GM21390 (cell line): ENCODE results near the gene KDM7A.
A peak's percentile ranks its signal among the peaks of the same experiment; 100 is the strongest.

Experiments used
- ATAC-seq: cut with Tn5 transposase; IDR thresholded peaks from one replicate; pipeline ENCODE4 v1.9.1; 2021; ENCODE audit not compliant: unreplicated experiment

Gene KDM7A

GRCh38 chr7:140058517-140058916 lies 118.3 kb downstream of the KDM7A start:
- no peak for ATAC-seq

DNA sequence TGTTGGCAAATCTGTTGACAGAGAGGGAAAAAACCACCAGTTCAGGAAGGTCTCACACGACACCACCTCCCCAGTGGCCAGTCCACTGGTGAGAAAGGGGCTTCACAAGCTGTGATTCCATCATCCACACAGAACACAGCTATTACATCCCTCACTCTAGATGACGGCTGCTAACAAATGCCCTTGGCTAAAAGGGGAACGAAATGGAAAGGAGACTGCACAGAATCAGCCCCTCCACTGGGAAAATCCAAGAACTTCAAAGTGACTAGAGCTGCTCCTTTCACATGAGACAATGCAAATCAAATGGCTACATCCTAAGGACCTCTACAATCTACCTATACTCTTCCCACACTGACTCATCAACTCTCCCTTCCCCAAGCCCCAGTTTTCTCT lies 119.6 kb downstream of the KDM7A start:
- ATAC-seq = no peak

DNA sequence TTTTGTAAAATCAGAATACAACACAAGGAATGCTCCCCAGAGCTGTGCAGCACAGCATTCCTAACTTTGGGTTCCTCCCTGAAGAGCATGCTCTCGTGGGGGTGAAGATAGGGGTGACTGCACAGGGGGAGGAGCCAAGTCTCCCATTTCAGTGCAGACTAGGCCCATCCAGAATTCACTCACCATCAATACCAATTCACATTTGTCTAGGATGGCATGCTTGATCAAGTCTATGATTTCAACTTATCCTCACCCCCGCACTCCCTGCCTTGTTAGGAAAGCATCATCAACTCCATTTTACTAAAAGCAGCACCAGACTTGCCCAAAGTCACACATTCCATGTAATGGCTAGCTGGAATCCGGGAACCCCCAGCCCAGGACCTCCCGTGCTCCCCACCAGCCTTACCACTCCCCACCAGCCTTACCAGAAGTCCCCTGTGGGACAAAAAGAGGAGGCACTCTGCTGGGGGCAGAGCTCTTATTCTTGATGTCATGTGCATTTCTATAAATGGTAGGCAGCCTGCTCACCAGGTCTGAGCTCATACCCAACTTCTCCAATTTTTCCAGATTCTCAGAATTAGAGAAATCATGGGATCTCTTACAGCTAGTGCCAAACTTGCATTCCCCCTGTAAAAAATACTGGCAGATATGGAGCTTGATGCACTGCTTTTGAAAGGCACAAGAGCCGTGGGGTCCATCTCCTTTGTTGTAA lies 120.2 kb downstream of the KDM7A start:
- ATAC-seq = no peak

DNA sequence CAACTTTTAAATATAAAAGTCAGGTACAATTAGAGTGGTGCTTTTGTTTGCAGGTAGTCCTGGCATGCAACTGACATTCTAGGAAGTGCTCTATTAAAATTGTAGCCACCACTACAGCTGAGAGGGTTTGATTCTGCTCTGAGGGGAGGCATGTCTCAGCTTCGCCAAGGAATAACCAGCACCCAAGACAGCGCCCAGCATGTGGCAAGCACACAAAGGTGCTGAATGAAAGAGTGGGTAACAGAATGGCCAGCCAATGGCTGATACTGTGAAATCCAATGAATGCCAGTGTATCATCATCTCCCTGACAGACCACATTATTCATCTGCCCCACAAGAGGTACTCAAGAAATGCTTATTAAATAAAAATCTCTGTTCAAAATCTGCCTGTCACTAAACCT lies 121.0 kb downstream of the KDM7A start:
- no peak for ATAC-seq

- ATAC-seq = no peak
Measured at GRCh38 chr7:140054751-140055150, 122.0 kb downstream of the KDM7A start.

DNA sequence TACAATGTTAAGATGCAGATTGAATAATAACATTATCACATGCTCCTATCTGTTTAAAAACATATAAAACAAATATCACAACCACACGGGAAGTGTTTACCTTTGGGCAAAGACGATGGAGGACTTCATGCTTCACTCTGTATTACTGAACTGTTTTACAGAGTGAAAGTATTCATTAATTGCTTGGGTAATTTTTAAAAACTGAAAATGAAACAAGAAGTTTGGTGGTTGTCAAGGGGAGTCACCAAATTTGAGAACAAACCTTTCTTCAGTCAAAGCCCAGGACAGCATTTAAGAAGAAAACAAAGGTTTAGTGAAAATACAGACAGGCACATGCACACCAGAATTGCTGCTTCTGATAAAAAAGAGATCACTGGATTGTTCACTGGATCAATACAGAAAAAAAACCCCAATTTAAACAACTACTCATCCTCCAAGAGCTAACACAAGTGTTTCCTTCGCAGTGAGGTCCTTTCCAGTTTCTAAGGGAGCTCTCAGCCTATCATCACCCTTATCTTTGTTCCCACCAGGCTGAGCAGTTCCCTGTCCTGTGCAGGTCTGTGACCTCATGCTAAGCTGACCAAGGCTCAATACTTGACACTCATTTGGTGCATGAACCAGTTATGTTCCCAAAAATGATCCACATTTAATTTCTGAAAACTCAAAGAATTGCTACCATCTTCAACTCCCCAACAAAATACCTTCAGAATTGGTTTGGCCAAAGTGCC lies 122.8 kb downstream of the KDM7A start:
- peak; percentile 92 for ATAC-seq

- no peak for ATAC-seq
Measured at GRCh38 chr7:140051820-140052219, 125.0 kb downstream of the KDM7A start.

DNA sequence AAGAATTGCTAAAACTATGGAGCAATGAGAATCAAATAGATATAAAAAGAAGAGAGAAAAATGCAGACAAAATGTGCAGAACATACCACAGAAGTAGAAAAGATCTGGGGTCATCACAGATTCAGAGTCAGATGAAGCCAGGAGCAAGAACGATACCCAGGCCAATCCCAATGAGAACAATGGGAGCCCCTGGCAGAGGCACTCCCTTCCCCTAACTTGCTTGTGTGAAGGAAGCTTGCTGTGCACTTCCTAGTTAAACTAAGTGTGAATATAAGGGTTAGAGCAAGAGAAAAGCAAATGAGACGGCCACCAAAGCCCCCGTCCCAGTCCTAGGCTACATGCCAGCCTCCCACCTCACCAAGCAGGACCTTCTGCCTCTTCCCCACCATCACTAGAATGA lies 126.7 kb downstream of the KDM7A start:
- no peak for ATAC-seq

DNA sequence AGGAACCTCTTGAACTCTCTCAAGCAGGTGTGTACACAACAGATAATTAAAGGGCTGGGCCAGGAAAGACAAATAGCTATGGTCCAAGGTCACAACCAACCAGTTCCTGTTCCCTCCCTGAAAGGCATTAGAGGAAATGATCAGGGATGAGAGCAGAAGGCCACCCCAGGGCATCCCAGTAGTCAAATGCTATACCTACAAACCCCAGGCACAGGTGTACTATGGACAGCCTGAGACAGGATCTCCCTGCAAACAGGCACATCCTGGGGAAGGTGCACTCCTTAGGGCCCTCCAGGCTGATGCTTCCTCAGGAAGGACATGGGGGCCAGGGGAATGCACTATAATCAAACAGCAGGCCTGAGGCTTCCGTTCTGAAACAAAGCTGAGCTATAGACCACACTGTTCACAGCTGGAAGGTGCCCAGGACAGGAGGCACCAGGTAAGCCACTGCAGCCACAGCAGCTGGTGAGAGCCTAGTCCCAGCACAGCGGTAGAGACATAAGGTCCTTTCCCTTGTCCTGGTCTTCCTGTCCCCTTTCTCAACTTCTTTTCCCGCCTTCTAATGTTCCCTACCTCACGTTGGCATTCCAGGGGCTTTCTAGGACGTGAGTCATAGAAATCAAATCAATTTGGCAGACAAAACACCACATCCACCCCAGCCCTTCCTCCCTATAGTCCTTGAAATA lies 127.3 kb downstream of the KDM7A start:
- ATAC-seq = no peak

DNA sequence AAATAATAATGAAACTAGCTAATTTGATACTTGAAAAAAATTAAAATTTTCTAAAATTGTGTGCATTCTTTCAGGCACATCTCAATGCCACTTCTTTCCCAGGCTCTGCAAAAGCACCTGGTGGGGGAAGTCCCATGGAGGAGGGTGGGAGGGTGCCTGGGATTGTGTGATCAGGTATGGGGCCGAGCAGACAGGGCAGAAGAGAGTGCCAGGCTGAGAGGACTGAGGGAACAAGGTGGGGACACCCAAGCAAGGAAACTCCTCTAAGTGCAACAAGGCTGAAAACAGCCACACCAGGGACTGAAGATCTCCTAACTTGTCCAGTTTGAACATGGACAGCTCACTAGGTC lies 127.8 kb downstream of the KDM7A start:
- ATAC-seq = no peak

- ATAC-seq = no peak
Measured at GRCh38 chr7:140048138-140048537, 128.6 kb downstream of the KDM7A start.

GRCh38 chr7:140047197-140047596 lies 129.6 kb downstream of the KDM7A start:
- no peak for ATAC-seq

DNA sequence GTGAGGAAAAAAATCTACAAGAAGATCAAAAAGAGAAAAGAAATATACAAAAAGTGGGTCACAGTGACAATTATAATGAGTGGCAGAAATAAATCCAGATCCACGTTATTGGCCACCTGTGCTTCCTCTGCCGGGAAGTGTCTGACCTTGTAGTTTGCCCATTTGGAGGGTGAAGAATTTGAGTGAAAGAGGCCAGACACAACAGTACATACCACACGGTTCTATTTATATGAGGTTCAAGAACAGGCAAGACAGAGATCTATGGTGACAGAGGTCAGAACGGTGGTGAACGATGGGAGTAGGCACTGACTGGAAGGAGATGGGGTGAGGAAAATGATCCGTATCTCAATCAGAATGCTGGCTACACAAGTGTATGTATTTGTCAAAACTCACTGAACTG lies 131.1 kb downstream of the KDM7A start:
- ATAC-seq = no peak

DNA sequence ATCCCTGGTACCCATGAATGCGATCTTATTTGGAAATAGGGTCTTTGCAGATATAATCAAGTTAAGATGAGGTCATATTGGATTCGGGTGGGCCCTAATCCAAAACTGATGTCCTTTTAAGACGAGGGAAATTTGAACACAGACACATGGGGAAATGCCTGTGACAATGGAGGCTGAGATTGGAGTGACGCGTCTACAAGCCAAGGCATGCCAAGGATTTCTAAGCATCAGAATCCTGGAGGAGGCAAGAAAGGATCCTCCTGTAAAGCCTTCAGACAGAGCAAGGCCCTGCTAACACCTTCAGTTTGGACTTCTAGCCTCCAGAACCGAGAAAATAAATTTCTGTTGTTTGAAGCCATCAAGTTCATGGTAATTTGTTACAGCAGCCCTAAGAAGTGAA lies 132.5 kb downstream of the KDM7A start:
- no peak for ATAC-seq

DNA sequence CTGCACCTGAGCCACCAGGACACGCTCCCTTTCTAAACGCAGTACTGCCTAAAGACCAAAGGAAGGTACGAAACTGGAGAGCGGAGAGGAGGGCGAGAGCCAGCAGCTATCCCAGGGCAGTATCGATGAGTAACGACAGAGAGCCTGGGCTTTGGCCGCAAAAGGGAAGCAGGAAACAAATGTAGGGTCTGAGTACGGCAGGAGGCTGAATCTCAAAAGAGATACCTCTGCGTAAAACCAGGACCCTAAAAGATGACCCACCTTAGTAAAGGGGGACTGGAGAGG lies 134.5 kb downstream of the KDM7A start:
- no peak for ATAC-seq

DNA sequence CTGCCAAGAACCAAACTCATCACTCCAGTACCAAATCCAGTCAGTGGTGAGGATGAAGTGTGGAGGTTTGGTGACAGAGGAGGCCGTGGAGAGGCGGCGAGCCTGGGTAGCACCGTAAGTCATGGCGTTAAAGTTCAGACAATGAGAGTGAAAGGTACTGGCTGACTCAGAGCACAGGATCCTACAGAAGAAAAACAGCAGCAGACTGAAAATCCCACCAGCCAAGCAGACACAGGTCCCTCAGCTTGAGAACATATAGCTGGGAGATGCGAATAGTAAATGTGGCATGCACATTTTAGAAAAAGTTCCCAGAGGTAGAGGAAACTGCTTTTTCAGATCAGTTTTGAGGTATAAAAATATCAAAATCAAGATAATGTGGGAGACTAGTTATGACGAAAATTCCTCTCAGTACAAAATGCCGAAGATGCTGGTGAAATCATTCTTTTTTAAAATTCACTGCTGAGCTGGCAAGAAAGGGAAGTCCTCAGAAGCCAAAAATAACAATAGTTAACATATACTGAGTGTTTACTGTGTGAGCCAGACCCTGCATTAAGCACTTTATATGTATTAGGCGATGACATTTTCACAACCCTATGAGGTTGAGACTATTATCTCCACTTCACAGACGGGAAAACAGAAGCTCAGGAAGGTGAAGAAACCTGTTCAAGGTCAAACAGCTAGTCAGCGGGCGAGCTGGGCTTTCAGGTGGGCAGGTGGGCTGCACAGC lies 135.0 kb downstream of the KDM7A start:
- no peak for ATAC-seq

- no peak for ATAC-seq
Measured at GRCh38 chr7:140039896-140040295, 136.9 kb downstream of the KDM7A start.

DNA sequence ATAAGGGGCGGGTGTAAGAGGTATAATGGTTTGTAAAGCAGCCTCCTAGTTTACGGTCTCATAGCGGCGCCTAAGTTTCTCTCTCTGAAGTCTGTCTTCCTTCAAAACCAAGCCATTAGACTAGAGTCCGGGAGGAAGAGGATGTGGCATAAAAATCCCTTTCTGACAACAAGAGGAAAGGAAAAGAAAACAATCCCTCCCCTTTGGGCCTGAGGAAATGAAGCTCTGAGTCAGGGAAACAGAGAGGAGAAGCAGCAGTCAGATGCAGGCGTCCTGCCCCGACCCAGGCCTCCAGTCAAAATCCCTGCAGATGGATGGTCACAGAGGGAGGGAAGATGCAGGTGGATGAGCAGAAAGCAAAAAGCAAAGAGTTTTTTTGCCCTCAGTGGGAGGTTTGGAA lies 137.7 kb downstream of the KDM7A start:
- no peak for ATAC-seq

DNA sequence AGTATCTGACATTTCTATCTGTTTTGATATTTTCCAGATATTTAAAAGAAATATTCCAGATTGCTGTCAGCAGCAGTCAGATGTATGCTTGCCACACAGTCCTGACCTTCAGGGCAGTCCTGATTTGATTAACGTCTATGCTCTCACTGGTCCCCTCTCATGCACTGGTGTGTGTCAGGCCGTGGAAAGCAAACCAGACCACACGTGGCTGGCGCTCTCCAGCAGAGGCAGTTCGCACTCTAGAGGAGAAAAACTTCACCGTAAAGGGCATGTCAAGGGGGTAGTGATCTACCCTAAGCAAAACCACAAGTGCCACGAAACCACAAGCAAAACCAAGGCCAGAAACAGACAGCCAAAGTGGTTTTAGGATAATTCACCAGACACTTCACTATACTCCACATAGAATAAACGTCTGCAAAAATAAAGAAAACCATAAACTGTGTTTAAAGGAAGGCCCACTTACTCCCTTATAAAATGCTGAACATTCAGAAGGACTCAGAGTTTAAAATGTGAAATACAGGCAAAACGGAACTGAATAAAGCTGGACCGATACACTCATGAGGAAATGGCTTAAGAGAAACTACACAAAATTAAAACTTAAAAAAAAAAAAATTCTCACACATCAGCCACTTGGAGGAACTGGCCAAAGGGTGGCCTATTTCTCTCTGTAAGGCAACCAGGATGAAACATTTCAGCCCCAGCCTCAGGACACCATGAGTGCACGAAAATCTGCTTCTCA lies 140.4 kb downstream of the KDM7A start:
- peak; percentile 68 for ATAC-seq

GRCh38 chr7:140035400-140036223 lies 141.2 kb downstream of the KDM7A start:
- ATAC-seq = no peak
